GM12872 (cell line): Measurements from ENCODE around the gene MTRFR.

Experiments used
- TF ChIP-seq, protein P1 (sequence below): IDR thresholded peaks from 3 replicates; pipeline ENCODE4 v1.5.1; 2011; ENCODE audit warnings: low read depth, mild to moderate bottlenecking, low read length, moderate library complexity; ENCODE audit not compliant: insufficient read depth

Gene MTRFR

GRCh38 chr12:123232807-123233504, at the start of gene MTRFR, which contains the start of gene MPHOSPH9:
Gene MTRFR (plus strand): TSS chr12:123233436. CDS start chr12:123253675, 20,239 bp downstream.
Gene MPHOSPH9 (minus strand): TSS chr12:123233141. CDS start chr12:123230364, 2,777 bp downstream.
- TF ChIP-seq, protein P1, sequence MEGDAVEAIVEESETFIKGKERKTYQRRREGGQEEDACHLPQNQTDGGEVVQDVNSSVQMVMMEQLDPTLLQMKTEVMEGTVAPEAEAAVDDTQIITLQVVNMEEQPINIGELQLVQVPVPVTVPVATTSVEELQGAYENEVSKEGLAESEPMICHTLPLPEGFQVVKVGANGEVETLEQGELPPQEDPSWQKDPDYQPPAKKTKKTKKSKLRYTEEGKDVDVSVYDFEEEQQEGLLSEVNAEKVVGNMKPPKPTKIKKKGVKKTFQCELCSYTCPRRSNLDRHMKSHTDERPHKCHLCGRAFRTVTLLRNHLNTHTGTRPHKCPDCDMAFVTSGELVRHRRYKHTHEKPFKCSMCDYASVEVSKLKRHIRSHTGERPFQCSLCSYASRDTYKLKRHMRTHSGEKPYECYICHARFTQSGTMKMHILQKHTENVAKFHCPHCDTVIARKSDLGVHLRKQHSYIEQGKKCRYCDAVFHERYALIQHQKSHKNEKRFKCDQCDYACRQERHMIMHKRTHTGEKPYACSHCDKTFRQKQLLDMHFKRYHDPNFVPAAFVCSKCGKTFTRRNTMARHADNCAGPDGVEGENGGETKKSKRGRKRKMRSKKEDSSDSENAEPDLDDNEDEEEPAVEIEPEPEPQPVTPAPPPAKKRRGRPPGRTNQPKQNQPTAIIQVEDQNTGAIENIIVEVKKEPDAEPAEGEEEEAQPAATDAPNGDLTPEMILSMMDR: no peak

GRCh38 chr12:123187637-123188036, 45.6 kb upstream of the MTRFR start:
- TF ChIP-seq, protein P1: no peak

- TF ChIP-seq, protein P1: no peak
Measured at GRCh38 chr12:123199936-123200335, 33.3 kb upstream of the MTRFR start.

DNA sequence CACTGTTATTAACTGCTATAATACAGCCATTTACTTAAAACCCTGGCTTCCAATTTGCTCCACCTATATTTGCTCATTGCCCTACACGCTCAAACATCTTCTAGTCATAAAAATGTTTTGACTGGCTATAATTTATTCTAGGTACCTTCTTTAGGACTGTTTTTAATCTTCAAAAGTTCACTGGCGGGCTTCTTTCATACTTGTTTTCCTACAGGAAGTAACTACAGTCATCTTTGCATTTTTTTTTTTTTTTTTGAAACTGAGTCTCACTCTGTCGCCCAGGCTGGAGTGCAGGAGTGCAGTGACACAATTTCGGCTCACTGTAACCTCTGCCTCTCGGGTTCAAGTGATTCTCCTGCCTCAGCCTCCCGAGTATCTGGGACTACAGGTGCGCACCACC, 32.8 kb upstream of the MTRFR start:
- TF ChIP-seq, protein P1: no peak

- TF ChIP-seq, protein P1: no peak
Measured at GRCh38 chr12:123223241-123223668, 10.0 kb upstream of the MTRFR start.

DNA sequence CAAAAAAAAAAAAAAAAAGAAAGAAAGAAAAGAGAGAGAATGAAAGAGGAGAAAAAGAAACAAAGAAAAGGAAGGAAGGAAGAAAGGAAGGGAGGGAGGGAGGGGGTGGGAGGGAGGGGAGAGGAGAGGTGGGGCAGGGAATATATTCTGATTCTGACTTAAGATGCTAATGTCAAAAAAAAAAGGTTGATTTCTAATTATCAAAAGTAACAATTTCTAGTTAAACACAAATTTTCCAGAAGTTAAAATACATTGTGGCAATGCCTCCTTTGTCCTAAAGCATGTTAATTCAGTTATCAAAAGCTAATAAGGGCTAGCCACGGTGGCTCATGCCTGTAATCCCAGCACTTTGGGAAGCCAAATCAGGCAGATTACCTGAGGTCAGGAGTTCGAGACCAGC, 7.8 kb upstream of the MTRFR start:
- TF ChIP-seq, protein P1: no peak

GRCh38 chr12:123227581-123228258, 5.5 kb upstream of the MTRFR start:
- TF ChIP-seq, protein P1: no peak
